Neural progenitor cell (in vitro differentiated cells): Measurements from ENCODE around the gene TPST1. TPM values are rescaled to one million over a fixed set of nuclear protein-coding genes. Genes with fewer than 3 reads are reported as not detected.

Experiments used
- DNase-seq: peaks from one replicate; pipeline ENCODE4 v3.0.0-alpha.2; 2016; ENCODE audit warnings: low spot score
- H2AFZ ChIP-seq: fragments of 200-600 bp; sonication (generic); replicated peaks from 2 replicates; pipeline ENCODE4 v1.6.1; 2016; ENCODE audit warnings: antibody characterized with exemption
- H3F3A ChIP-seq: fragments of 200-600 bp; sonication (generic); 2 replicates; pipeline ENCODE4 v1.6.1; 2016; ENCODE audit warnings: antibody characterized with exemption, low read depth
- H3K27ac ChIP-seq: fragments of 200-600 bp; sonication (generic); 2 replicates; pipeline ENCODE4 v1.5.1; 2016; ENCODE audit warnings: mild to moderate bottlenecking
- H3K27me3 ChIP-seq: fragments of 200-600 bp; sonication (generic); 2 replicates; pipeline ENCODE4 v1.6.1; 2016; ENCODE audit warnings: mild to moderate bottlenecking, moderate library complexity
- H3K36me3 ChIP-seq: fragments of 200-600 bp; sonication (generic); 2 replicates; pipeline ENCODE4 v1.5.1; 2016
- H3K4me1 ChIP-seq: fragments of 200-600 bp; sonication (generic); 2 replicates; pipeline ENCODE4 v1.6.1; 2016; ENCODE audit warnings: mixed run types
- H3K4me2 ChIP-seq: fragments of 200-600 bp; sonication (generic); 2 replicates; pipeline ENCODE4 v1.6.1; 2016
- H3K4me3 ChIP-seq: fragments of 200-600 bp; sonication (generic); 2 replicates; pipeline ENCODE4 v1.5.1; 2016
- H3K79me2 ChIP-seq: fragments of 200-600 bp; sonication (generic); 2 replicates; pipeline ENCODE4 v1.6.1; 2016; ENCODE audit warnings: low read depth
- H3K9ac ChIP-seq: fragments of 200-600 bp; sonication (generic); 2 replicates; pipeline ENCODE4 v1.6.1; 2016
- H3K9me3 ChIP-seq: fragments of 200-600 bp; sonication (generic); 2 replicates; pipeline ENCODE4 v1.5.1; 2016; ENCODE audit warnings: low read depth
- H4K20me1 ChIP-seq: fragments of 200-600 bp; sonication (generic); 2 replicates; pipeline ENCODE4 v1.6.1; 2016; ENCODE audit warnings: low read depth
- H3K27ac Mint-ChIP-seq: 3 replicates; pipeline ENCODE4 v1.8.0; 2021; ENCODE audit warnings: mixed read lengths
- H3K27me3 Mint-ChIP-seq: 2 replicates; pipeline ENCODE4 v1.8.0; 2022; ENCODE audit warnings: low read depth, mild to moderate bottlenecking, inconsistent platforms, moderate library complexity, mixed read lengths; ENCODE audit not compliant: insufficient read depth
- H3K36me3 Mint-ChIP-seq: 3 replicates; pipeline ENCODE4 v1.8.0; 2021; ENCODE audit warnings: mixed read lengths
- H3K4me1 Mint-ChIP-seq: 3 replicates; pipeline ENCODE4 v1.8.0; 2021; ENCODE audit warnings: mixed read lengths
- H3K4me3 Mint-ChIP-seq: 3 replicates; pipeline ENCODE4 v1.8.0; 2021; ENCODE audit warnings: mild to moderate bottlenecking, moderate library complexity, mixed read lengths
- H3K9me3 Mint-ChIP-seq: 3 replicates; pipeline ENCODE4 v1.8.0; 2020; ENCODE audit warnings: mixed read lengths
- CTCF ChIP-seq: fragments of 200-600 bp; sonication (generic); IDR thresholded peaks from 2 replicates; pipeline ENCODE4 v1.5.1; 2017; ENCODE audit warnings: antibody characterized with exemption, mild to moderate bottlenecking
- EZH2 ChIP-seq: fragments of 200-600 bp; sonication (generic); IDR thresholded peaks from 2 replicates; pipeline ENCODE4 v1.6.1; 2017; ENCODE audit warnings: antibody characterized with exemption, mild to moderate bottlenecking, moderate library complexity
- EZH2phosphoT487 ChIP-seq: fragments of 200-600 bp; sonication (generic); IDR thresholded peaks from 2 replicates; pipeline ENCODE4 v1.6.1; 2017; ENCODE audit warnings: antibody characterized with exemption
- total RNA-seq: library from RNA; depleted of rRNA; stranded (reverse); fragments of >200 nt; gene quantifications from 2 replicates; pipeline ENCODE4 v1.2.3, GENCODE V29; 2015; ENCODE audit warnings: low replicate concordance

Gene TPST1
- total RNA-seq, 1 donor from 2014 or later, result 24.9 TPM

DNA sequence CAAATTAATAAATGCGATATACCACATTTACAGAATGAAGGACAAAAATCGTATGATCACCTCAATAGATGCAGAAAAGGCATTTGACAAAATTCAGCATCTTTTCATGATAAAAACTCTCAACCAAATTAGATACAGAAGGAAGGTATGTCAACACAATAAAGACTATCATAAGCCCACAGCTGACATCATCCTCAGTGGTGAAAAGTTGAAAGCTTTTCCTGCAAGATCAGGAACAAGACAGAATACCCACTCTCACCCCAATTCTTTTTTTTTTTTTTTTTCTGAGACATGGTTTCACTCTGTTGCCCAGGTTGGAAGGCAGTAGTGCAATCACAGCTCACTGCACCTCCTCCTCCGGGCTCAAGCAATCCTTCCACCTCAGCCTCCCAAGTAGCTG is 67.2 kb downstream of the TPST1 start:
- H3K9ac ChIP-seq, result no peak overlapping the region
- no peaks in the 10 kb centered on the region for H3K27me3 ChIP-seq
- H3K27ac ChIP-seq, result no peak overlapping the region
- DNase-seq, result no peak
- no peak overlapping the region for H3K4me3 ChIP-seq
- H3K27ac Mint-ChIP-seq, result no peak overlapping the region
- TF ChIP-seq CTCF (no peak), EZH2phosphoT487 (no peak), EZH2 (no peak)
- H3K4me1 ChIP-seq, result peaks cover 4% of the 10 kb centered on the region
- H3F3A ChIP-seq, result no peaks in the 10 kb centered on the region
- H3K36me3 ChIP-seq, result no peaks in the 10 kb centered on the region
- H3K27me3 Mint-ChIP-seq, result no peaks in the 10 kb centered on the region
- no peak overlapping the region for H3K4me2 ChIP-seq
- H4K20me1 ChIP-seq, result no peaks in the 10 kb centered on the region
- H2AFZ ChIP-seq, result no peak overlapping the region
- no peaks in the 10 kb centered on the region for H3K79me2 ChIP-seq
- H3K9me3 ChIP-seq, result no peaks in the 10 kb centered on the region
- peaks cover 14% of the 10 kb centered on the region for H3K9me3 Mint-ChIP-seq
- peaks cover 17% of the 10 kb centered on the region for H3K36me3 Mint-ChIP-seq
- H3K4me1 Mint-ChIP-seq, result no peaks in the 10 kb centered on the region
- H3K4me3 Mint-ChIP-seq, result no peak overlapping the region

- H3K4me1 Mint-ChIP-seq, result peaks cover 3% of the 10 kb centered on the region
- H3K9me3 Mint-ChIP-seq, result peaks cover 11% of the 10 kb centered on the region
- H3K36me3 Mint-ChIP-seq, result peaks cover 15% of the 10 kb centered on the region
- Histone ChIP-seq H3K27ac (no peak overlapping the region), H3K27me3 (no peaks in the 10 kb centered on the region), H3K9ac (no peak overlapping the region), H3K36me3 (no peaks in the 10 kb centered on the region), H3K4me3 (no peak overlapping the region), H3F3A (no peaks in the 10 kb centered on the region), H3K4me1 (peaks cover 7% of the 10 kb centered on the region), H3K79me2 (peaks cover 3% of the 10 kb centered on the region), H2AFZ (no peak overlapping the region), H3K9me3 (no peaks in the 10 kb centered on the region), H3K4me2 (no peak overlapping the region), H4K20me1 (peaks cover 9% of the 10 kb centered on the region)
- H3K27ac Mint-ChIP-seq, result no peak overlapping the region
- DNase-seq, result no peak
- TF ChIP-seq EZH2 (no peak), CTCF (no peak), EZH2phosphoT487 (no peak)
- H3K27me3 Mint-ChIP-seq, result no peaks in the 10 kb centered on the region
- no peak overlapping the region for H3K4me3 Mint-ChIP-seq
These were observed 71.2 kb downstream of the TPST1 start for GRCh38 chr7:66276363-66276762.

- Histone ChIP-seq H3K27ac (no peak overlapping the region), H3K4me1 (peaks cover 7% of the 10 kb centered on the region), H3F3A (no peaks in the 10 kb centered on the region), H3K4me3 (no peak overlapping the region), H3K9ac (no peak overlapping the region), H3K27me3 (no peaks in the 10 kb centered on the region), H3K36me3 (no peaks in the 10 kb centered on the region), H4K20me1 (peaks cover 9% of the 10 kb centered on the region), H3K9me3 (no peaks in the 10 kb centered on the region), H3K4me2 (no peak overlapping the region), H2AFZ (no peak overlapping the region), H3K79me2 (peaks cover 5% of the 10 kb centered on the region)
- TF ChIP-seq EZH2 (no peak), CTCF (no peak), EZH2phosphoT487 (no peak)
- H3K4me3 Mint-ChIP-seq, result no peak overlapping the region
- peaks cover 3% of the 10 kb centered on the region for H3K4me1 Mint-ChIP-seq
- DNase-seq, result no peak
- H3K27ac Mint-ChIP-seq, result no peak overlapping the region
- peaks cover 8% of the 10 kb centered on the region for H3K9me3 Mint-ChIP-seq
- H3K36me3 Mint-ChIP-seq, result peaks cover 9% of the 10 kb centered on the region
- H3K27me3 Mint-ChIP-seq, result no peaks in the 10 kb centered on the region
These were observed 72.4 kb downstream of the TPST1 start for GRCh38 chr7:66277492-66277891.
